Measurements from ENCODE around the gene CFAP410.
A peak's percentile ranks its signal among the peaks of the same experiment; 100 is the strongest.
"Not testable (repeated sequence)": the region's sequence is repeated elsewhere in the genome, so short reads cannot be mapped to it uniquely, and the experiment has no call there.

Gene CFAP410

GRCh38 chr21:44370027-44370735 is 31.0 kb upstream of the CFAP410 start:
- no peak overlapping the region for H3K27ac ChIP-seq
- peak; percentile 26 for DNase-seq (ENCODE audit: low read depth, low spot score)

GRCh38 chr21:44368711-44369446 is 29.7 kb upstream of the CFAP410 start:
- H3K27ac ChIP-seq: no peak overlapping the region
- DNase-seq (ENCODE audit: low read depth, low spot score): no peak

DNA sequence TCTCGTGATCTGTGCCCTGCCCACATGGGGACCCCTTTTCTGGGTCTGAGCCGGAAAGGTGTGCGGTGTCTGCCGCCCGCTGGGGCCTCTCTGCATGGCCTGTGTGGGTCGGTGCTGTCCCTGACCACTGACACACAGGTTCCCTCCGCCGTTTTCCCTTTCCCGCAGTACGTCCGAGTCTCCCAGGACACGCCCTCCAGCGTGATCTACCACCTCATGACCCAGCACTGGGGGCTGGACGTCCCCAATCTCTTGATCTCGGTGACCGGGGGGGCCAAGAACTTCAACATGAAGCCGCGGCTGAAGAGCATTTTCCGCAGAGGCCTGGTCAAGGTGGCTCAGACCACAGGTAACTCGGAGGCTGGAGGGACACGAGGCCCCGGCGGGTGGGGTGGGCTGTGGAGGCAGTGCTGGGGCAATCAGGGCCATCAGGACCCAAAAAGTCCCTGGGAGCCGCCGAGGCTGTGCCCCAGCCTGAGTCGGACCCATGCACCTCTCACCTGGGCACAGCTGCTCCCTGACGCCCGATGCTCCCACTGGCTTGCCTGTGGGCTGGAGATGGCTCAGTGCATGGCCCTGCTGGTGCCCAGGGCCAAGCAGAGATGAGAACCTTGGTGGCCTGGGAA is 27.5 kb upstream of the CFAP410 start:
- no peak overlapping the region for H3K27ac ChIP-seq
- DNase-seq (ENCODE audit: low read depth, low spot score): no peak

GRCh38 chr21:44365967-44366585 is 26.9 kb upstream of the CFAP410 start:
- H3K27ac ChIP-seq: no peak overlapping the region
- no peak for DNase-seq (ENCODE audit: low read depth, low spot score)

DNA sequence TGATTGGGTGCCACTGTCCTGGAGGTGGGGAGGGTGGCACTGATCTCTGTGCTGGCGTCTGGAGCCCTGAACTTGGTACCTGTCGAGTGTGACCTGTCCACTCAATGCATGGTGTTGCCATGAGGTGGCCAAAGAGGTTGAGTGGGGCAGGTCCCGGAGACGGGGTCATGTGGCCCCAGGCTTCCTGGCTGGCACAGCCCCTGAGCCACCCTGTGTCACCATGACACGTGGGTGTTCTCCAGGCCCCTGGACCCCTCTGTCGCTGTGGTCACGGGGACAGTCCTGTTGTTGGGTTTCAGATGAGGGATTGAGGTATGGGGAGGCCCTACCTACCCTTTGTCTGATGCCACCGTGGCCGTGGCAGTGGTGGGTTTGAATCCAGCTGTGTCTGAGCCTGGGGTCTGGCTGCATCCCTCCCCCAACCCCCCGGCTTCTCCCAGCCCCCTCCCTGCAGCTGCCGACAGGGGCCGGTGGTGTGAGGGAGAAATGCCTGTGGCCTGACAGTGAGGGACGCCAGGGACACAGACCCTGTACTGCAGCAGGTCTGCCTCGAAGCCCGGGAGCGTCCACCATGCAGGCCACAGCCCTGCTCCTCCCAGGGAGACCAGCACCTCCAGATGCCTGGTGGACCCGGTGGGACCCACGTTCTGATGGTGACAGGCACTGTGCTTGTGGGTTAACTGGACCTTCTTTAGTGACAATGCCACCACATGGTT is 26.2 kb upstream of the CFAP410 start:
- no peak overlapping the region for H3K27ac ChIP-seq
- no peak for DNase-seq (ENCODE audit: low read depth, low spot score)

DNA sequence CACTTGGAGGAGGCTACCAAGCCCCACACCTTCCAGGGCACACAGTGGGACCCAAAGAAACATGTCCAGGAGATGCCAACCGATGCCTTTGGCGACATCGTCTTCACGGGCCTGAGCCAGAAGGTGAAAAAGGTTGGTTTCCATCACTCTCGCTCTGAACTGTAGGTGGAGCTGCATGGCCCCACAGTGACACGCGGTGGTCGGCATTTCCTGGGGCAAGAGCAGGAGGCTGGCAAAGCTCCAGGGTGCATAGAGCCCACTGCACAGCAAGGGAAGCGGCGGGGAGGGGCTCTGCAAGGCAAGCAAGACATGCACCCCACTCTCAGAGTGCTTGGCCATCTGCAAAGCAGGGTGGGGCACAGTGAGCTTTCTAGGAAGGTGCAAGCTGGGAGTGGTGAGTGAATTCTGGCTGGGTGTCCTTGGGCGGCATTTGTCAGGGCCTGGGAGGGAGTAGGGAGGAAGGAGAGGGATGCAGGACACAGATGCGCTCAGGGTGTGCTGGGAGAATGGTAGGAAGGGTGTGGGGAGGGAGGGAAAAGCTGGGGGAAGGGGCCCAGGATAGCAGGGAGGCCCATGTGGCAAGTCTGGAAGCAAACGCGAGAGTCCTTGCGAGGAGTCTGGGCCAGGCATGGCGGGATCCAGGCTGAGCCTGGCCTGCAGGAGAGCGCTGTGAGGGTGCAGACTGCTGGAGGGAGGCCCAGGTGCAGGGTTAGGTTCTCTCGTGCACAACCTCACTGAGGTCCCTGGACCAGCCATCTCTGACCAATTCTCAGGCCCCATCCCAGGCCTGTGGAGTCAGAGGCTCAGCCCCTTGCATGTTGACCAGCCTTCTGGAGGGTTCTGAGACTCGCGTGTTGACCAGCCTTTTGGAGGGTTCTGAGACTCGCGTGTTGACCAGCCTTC is 25.2 kb upstream of the CFAP410 start:
- no peak for DNase-seq (ENCODE audit: low read depth, low spot score)
- no peak overlapping the region for H3K27ac ChIP-seq

GRCh38 chr21:44363278-44363677 is 24.1 kb upstream of the CFAP410 start:
- DNase-seq (ENCODE audit: low read depth, low spot score): no peak
- no peak overlapping the region for H3K27ac ChIP-seq

DNA sequence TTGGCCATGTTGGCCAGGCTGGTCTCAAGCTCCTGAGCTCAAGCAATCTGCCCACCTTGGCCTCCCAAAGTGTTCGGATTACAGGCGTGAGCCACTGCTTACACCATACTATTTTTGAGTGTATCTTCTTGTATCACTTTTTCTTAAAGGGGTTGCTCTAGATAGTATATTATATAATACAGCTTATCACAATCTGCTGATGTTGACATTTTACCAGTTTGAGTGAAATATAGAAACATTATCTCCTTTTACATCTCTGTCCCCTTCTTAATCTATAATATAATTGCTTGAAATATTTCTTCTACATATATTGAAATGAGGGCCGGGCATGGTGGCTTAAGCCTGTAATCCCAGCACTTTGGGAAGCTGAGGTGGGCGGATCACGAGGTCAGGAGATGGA is 22.7 kb upstream of the CFAP410 start:
- H3K27ac ChIP-seq: not testable (repeated sequence)

DNA sequence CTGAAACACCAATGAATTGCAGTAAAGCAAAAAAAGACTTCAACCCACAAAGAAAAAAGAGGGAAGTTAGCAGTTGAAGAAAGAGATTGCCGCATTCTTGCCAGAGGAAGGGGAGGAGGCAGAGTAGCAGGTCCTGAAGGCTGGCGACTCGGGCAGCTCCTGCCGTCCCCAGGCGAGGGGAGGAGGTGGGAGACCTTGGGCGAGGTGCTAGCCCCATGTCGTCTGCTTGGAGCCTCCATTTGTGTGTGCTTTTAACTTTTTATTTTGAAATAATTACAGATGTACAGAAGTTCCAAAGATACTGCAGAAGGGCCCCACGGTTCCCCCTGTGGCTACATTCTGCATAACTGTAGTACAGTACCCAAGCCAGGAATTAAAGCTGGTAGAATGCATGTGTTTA is 21.0 kb upstream of the CFAP410 start:
- no peak overlapping the region for H3K27ac ChIP-seq
- DNase-seq (ENCODE audit: low read depth, low spot score): no peak

More for the DNA sequence above, 22.7 kb upstream of the CFAP410 start:
- DNase-seq (ENCODE audit: low read depth, low spot score): not testable (repeated sequence)

GRCh38 chr21:44359396-44359795 is 20.2 kb upstream of the CFAP410 start:
- H3K27ac ChIP-seq: no peak overlapping the region
- no peak for DNase-seq (ENCODE audit: low read depth, low spot score)

GRCh38 chr21:44357064-44357837 is 18.1 kb upstream of the CFAP410 start:
- no peak for DNase-seq (ENCODE audit: low read depth, low spot score)

GRCh38 chr21:44356636-44357035 is 17.4 kb upstream of the CFAP410 start:
- no peak overlapping the region for H3K27ac ChIP-seq
- no peak for DNase-seq (ENCODE audit: low read depth, low spot score)

More at GRCh38 chr21:44357064-44357837, 18.1 kb upstream of the CFAP410 start:
- H3K27ac ChIP-seq: no peak overlapping the region

- H3K27ac ChIP-seq: no peak overlapping the region
- no peak for DNase-seq (ENCODE audit: low read depth, low spot score)
Measured at GRCh38 chr21:44356160-44356559, 17.0 kb upstream of the CFAP410 start.

DNA sequence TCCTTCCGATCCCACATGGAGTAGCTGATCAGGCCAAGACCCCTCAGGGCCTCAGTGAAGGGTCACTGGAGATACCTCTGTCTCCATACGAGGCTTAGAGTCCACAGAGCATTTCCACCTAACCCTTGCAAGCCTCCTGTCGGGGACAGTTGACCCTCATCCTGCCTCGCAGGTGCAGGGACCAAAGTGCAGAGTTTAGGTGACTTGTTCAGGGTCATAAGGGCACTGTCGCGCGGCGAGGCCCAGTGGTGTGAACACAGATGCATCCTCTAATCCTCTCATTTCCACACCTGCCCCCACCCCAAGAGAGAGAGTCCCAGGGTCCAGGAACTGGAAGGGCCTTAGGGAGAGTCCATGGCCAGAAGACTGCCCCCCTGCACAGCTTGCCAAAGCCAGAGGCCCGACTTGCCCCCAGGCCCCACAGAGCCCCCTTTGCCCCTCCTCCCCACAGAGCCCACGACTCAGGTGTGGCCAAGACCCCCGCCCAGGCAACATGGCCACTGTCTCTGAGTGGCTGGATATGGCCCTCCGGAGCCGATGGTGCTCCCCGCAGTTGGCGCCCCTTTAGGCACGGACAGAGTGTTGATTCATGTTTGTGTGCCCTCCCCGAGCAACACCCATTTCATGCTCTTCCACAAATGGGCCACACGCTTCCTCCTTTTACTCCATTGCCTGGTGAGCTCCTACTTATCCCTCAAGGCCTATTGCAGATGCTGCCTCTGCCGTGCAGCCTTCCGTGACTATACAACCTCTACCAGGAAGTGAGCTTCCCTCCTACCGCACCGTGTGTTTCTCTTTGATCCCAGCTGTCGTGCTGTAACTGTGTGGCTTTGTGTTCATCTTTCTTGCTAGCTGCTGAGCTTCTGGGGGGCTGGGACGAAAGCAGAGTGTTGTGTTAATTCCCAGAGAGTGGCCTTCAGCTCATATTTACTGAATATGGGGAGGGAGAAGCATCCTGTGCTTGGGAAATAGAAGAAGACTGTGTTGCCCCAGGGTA is 15.9 kb upstream of the CFAP410 start:
- DNase-seq (ENCODE audit: low read depth, low spot score): no peak
- H3K27ac ChIP-seq: no peak overlapping the region

- H3K27ac ChIP-seq: no peak overlapping the region
- DNase-seq (ENCODE audit: low read depth, low spot score): no peak
Measured at GRCh38 chr21:44354001-44354405, 14.8 kb upstream of the CFAP410 start.

DNA sequence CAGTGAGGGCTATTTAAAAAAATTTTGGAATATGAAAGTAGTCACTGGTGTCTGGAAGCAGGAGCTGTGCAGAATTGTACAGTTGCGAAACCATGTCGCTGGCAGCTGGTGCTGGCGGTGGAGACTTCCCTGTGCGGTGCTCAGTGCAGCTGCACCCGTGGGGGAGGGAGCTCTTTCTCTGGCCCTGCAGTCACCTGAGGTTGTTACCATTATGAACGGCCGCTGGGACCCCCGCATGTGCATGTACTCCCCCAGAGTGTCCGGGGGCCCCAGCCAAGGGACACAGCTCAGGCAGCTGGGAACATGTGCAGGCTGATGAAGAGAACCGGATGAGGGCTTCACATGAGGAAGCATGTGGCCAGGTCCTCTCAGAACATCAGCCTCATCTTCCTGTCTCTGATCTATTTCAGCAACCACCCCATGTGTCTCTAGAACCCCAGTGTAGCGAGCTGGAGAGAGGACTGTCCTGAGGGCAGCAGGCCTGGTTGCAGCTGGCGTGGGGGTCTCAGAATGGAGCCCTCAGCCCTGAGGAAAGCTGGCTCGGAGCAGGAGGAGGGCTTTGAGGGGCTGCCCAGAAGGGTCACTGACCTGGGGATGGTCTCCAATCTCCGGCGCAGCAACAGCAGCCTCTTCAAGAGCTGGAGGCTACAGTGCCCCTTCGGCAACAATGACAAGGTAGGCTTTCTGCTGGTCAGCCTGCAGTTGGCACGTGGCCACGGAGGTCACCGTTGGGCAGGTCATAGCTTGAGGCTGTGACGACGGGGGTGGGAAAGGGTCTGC is 14.2 kb upstream of the CFAP410 start, which contains the start of gene TRPM2:
TRPM2 (plus strand) TSS at position 431 of the 780 bp plus-strand sequence; CDS start at position 511, 80 bp downstream.
- no peak for DNase-seq (ENCODE audit: low read depth, low spot score)
- no peak within 1 kb of the TSS for H3K27ac ChIP-seq
